Germinal center (tissue), 1 donor: ENCODE data around the gene ANKRD13B.
"Not testable (repeated sequence)": the region's sequence is repeated elsewhere in the genome, so short reads cannot be mapped to it uniquely, and the experiment has no call there.

Source experiments
- DNase-seq: peaks from one replicate; pipeline ENCODE4 v3.0.0; 2012; ENCODE audit warnings: mixed read lengths, low spot score

ANKRD13B gene

DNA sequence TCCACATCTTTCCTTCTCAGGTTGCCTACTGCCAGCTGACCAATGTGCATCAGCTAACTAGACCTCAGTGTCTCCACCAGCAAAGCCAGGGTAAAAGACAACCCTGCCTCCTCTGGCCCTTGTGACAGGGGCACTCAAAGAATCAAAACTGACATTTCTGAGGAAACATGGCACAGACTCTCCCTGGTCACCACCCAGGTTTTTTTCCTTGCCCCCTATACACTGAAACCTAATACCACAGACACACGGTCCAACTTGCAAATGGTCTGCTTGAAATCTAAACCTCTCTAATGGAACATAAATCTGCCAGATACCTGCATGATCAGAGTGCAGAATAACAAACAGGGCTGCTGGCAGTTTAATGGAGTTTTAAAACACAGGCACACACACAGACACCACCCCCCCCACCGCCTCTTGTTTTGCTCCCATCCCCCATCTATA is 49.3 kb downstream of the ANKRD13B start:
- no peak for DNase-seq

DNA sequence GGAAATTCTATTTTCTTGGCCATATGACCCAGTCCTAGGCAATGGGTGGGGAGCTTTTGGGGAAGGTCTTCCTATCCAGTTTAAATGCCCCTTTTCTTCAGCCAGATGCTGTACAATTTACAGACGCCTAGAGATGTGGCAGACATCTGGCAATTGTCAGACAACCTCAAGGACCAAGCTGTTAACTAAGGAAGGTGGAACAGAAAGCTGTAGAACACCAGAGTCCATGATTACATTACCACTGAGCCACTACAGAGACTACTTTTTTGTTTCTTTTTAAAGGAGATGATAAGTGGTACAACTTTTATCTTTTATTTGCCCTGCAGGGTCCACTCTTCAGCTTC is 50.9 kb downstream of the ANKRD13B start:
- no peak for DNase-seq

DNA sequence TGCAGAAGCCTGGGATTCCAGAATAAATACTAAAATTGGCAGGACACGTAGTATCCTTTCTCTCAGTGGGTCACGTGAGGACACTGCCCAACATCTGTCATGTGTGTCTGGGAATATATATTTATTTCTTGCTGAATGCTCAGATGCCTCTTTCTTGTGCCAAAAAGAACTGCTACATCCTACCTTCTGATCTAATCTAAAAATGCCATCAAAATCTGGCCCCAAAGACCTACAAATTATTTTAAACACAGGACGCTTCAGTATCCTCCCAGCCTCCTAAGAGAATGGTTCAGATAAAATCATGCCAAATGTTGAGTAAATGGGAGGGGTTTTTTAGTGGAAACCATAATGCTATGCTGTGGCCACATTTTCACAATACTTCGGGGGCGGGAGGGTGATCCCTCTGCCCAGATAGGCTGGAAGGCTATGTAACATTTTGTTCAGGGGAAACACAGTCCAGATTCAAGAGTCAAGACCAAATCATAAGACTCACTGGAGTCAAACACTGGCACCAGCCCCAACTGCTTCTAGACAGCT is 52.7 kb downstream of the ANKRD13B start:
- DNase-seq, result no peak

DNA sequence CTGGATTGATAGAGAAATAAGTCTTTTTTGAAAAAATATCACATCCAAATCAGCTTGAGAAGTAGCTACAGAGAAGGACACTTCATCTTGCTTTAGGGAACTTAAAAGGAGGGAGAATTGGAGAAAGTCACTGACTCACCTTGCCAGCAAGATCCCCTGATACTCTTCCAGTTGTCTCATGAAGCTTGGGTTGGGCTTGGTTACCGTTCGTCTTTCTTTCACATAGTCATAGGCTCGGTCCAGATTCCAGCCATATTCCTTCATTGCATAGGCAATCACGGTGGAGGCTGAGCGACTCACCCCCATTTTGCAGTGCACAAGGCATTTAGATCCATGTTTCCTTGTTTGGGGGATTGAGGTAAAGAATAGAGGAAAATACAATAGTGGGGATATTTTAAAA is 55.1 kb downstream of the ANKRD13B start:
- no peak for DNase-seq

DNA sequence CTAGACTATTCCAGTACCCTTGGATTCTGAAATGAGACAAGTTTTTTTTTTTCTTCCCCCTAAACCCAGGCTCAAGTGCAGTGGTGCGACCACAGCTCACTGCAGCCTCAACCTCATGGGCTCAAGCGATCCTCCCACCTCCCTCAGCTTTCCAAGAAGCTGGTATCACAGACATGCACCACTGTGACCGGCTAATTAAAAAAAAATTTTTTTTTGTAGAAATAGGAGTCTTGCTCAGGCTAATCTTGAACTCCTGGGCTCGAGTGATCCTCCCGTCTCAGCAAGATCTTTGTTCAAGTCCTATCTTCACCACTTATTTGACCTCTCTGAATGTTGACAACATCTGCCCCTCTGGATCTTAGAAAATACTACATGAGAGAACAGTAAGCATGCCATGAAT is 56.4 kb downstream of the ANKRD13B start:
- DNase-seq, result no peak

DNA sequence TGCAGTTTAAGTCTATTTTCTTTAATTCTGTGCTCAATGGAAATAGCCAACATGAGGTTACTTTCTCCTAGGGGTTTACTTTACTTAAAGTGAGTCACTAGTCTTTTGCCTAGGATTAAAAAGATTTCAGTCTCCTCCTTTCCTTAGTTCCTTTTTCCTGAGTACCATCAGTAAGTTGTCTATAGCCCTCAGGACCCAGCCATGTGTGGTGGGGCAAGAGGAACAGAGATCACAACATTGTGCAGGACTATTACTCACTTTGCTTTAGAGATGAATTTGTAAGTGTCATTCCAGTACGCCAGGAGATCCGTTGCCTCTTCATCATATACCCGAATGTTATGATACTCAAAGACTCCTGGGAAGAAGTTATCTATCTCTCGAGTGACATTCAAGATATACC is 57.5 kb downstream of the ANKRD13B start:
- DNase-seq, result no peak

DNA sequence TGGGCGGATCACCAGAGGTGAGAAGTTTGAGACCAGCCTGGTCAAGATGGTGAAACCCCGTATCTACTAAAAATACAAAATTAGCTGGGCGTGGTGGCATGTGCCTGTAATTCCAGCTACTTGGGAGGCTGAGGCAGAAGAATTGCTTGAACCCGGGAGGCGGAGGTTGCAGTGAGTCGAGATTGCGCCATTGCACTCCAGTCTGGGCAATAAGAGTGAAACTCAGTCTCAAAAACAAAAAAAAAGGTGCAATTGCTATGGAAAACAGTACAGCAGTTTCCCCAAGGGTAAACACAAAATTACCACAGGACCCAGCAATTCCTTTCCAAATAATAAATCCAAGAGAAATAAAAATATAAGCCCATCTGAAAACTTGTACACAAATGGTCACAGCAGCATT is 59.0 kb downstream of the ANKRD13B start:
- DNase-seq, result not testable (repeated sequence)

DNA sequence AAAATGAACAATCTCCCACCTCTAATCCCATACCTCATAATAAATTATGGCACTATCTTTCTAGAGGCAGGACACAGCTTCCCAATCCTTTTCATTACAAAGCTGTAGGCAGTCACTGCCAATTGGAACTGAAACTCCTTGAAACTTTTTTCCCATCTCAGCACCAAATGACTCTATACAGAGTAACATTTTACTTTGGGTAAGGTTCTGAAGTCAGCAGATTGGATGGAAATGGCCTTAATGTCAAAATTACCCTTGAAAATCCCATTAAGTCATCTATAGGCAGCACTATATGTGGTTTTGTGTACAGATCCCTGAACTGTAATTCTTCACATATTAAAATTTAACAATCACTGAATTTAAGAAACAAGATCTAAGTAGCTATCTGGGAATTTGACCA is 60.0 kb downstream of the ANKRD13B start:
- DNase-seq, result no peak

DNA sequence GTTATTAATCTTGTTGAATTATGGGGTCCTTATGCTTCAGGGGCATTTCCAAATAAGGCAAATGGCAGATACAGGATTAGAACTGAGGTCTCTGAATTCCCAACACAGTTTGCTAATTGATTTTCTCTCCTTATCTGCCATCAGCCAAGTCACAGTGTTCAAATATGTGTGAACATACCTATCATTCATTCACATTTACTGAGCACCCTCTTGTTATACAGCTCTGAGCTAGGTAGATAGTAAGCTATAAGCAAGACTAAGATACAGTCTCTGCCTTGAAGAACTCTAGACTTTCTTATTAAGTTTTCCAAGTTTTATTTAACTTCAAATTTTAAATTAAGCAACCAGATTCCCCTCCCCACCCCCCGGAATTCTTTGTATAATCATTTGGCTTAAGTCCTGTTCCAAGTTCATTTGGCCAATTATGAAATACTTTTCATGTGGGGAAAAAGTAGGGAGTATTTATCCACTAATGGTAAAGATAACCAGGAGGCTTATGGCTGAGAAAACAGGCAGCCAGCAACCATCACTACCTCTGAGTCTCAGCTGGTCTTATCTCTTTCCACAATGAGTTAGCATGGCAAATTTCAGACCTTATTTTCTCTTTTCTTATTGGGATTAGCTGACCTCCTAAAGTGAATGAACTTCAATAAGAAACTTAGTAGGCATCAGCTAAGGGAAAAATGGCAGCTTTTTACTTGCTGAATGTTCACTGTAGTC is 61.2 kb downstream of the ANKRD13B start:
- no peak for DNase-seq

DNA sequence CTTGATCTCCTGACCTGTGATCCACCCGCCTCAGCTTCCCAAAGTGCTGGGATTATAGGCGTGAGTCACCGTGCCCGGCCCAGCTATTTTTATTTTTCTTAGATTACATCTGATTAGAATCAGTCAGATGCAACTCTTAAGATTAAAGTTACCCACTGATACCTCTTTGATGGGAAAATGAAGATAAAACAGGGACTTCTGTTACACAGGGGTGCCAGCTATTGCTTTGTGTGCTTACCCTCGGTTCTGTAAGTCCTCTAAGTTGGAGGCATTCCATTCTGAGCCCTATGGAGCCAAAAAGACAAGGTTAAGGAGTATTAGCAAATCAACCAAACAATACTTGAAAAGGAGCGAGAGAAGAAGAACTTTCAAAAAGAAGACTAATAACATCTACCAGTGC is 62.4 kb downstream of the ANKRD13B start:
- DNase-seq, result no peak

DNA sequence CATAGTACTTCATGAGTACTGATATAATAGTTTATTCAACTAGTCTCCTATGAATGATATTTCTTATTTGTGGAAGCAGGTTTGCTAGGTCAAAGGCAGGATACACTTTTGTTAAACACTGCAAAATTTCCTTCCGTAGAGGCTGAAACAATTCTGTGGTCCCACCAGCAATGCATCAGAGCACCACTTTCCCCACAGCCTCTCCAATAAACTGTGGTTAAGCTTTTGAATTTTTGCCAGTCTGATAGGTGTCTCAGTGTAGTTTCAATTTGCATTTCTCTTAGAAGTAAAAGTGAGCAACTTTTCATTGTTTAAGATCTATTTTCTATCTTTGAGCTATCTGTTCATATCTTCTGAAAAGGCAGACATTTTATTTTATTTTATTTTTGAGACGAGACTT is 66.2 kb downstream of the ANKRD13B start:
- no peak for DNase-seq

DNA sequence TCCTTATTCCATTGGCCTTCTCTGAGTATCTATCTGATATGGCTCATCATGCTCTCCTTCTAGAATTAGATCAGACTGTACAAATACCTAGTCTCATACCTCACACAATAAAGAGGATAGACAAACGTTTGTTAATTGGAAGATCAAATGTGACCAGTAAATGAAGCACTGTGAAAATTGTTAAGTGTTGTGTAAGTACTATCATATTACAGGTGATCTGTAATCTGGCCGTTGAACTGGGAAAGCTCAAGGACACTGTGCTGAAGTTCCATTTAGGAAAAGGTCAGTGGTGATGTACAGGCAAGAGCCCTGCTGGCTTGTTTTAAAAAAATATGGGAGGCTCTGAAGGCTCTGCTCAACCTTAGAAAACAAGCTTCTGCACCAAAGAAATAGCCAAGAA is 68.3 kb downstream of the ANKRD13B start:
- no peak for DNase-seq

DNA sequence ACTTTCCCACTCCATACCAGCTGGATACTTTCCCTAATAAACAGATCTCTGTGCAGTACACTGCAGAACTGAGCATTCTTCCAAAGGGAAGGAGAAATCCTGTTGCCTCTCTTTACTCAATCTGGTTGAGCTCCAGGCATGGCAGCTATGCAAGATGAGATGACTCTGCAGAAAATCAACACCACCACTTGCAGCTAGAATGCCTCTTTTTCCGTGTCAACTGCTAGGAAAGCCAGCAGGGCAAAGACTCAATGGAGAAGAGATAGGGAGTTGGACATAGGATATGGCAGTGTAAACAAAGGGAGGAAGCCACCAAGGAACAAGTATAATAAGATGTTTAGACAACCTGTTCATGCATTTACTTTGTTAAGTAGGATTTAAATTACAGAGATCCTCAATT is 70.2 kb downstream of the ANKRD13B start:
- no peak for DNase-seq
